H1 (cell line): ENCODE data around the gene CORO2B. TPM values are rescaled to one million over a fixed set of nuclear protein-coding genes. Genes with fewer than 3 reads are reported as not detected.

Source experiments
- BRCA1 ChIP-seq: IDR thresholded peaks from 2 replicates; pipeline ENCODE4 v1.6.1; 2012; ENCODE audit warnings: low read depth, low read length, improper control_type of control experiment
- EGR1 ChIP-seq: IDR thresholded peaks from 2 replicates; pipeline ENCODE4 v1.6.1; 2011; ENCODE audit warnings: low read depth, low read length, borderline replicate concordance
- POLR2A ChIP-seq, 2 experiments: IDR thresholded peaks; 1 replicate in 1 of 2; 2 replicates in 1 of 2; pipeline ENCODE4 v1.6.1; 2011; ENCODE audit warnings: low read depth in 2 of 2, low read length in 2 of 2, mild to moderate bottlenecking in 2 of 2; ENCODE audit errors: control extremely low read depth in 1 of 2
- POLR2AphosphoS5 ChIP-seq: IDR thresholded peaks from 2 replicates; pipeline ENCODE4 v1.6.1; 2011; ENCODE audit warnings: low read depth, low read length
- RAD21 ChIP-seq, 2 experiments: IDR thresholded peaks in 1 of 2; conservative IDR thresholded peaks in 1 of 2; 2 replicates each; pipeline ENCODE4 v1.6.1; 2011; ENCODE audit warnings: low read depth in 2 of 2, low read length in 2 of 2, improper control_type of control experiment in 1 of 2, inconsistent platforms in 1 of 2, mild to moderate bottlenecking in 1 of 2, moderate library complexity in 1 of 2
- RNF2 ChIP-seq: fragments of 200-900, 300-1000 bp; sonication (generic); IDR thresholded peaks from 2 replicates; pipeline ENCODE4 v1.7.1; 2016; ENCODE audit warnings: borderline replicate concordance, low read depth, mild to moderate bottlenecking, antibody characterized with exemption, low read length; ENCODE audit not compliant: poor library complexity, severe bottlenecking; ENCODE audit errors: missing control alignments
- SIRT6 ChIP-seq: IDR thresholded peaks from one replicate; pipeline ENCODE4 v1.7.1; 2012; ENCODE audit warnings: low read length, inconsistent platforms
- TBP ChIP-seq: IDR thresholded peaks from 2 replicates; pipeline ENCODE4 v1.6.1; 2011; ENCODE audit warnings: low read depth, low read length, improper control_type of control experiment
- polyA plus RNA-seq, 7 experiments: library from polyadenylated mRNA; depleted of rRNA in 3 of 7; stranded (reverse) in 5 of 7; unstranded in 2 of 7; fragments of >200 nt in 5 of 7; fragments of 200-250 nt in 2 of 7; gene quantifications; 1 replicate in 5 of 7; 2 replicates in 1 of 7; 4 replicates in 1 of 7; pipeline versions ENCODE4 v1.2.1 to v1.2.3, GENCODE V29; 2011 to 2013; ENCODE audit warnings: missing spikeins in 2 of 7, mixed read lengths in 2 of 7
- total RNA-seq: library from RNA; stranded (reverse); fragmentation: NEBNext Ultra II Directional; extraction: Animal tissue kit (Norgen Biotek cat#: 25700); gene quantifications from 2 replicates; pipeline ENCODE4 v1.2.1, GENCODE V29; 2021

Gene CORO2B
- total and polyA plus RNA-seq, 2 of the 8 experiments (the other 6 are each of a cell fraction or from before 2014, with no cell fraction given) = 3.4 to 6.7 TPM

DNA sequence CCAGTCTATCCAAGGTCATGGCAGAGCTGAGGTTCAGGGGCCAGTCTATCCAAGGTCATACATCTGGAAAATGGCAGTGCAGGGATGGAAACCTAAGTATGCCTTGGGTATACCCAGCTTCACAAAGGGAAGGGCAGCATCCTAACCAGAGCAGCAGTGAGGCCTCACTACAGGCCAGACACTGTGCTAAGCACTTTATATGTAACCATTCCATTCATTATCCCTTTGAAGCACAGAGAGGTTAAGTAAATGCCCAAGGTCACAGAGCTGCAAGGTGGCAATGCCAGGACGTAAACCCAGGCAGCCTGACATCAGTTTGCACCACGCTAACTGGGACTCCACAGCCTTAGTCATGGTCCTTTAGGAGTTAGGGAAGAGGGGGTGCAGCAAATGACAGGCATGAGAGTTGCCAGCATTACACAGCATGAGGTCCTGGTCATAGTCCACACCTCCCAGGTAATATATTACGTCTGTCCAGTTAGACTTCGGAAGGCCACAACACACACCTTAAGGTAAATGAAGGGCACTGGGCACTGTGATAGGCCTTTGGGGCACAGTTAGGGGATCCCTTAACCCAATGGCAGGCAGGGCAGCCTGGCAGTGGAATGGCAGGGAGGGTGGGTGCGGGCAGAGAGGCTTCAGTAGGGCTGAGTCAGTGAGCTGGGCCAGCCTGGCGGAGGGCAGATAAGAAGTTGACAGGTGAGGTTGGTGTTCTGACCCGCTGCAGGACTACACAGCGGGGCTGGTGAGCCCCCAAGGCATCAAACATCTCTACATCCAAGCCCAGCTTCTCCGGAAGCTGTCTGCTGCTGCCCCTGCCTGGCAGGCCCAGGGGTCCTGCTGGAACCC is 21.1 kb upstream of the CORO2B start (continued):
- no peak for TF ChIP-seq TBP
- TF ChIP-seq RAD21 (IDR thresholded peaks at IDR 0.05 in 1 of 2, conservative IDR thresholded peaks at IDR 0.05 in 1 of 2; ENCODE audit: low read depth in 2 of 2, low read length in 2 of 2) = no peak
- no peak for TF ChIP-seq BRCA1
- TF ChIP-seq POLR2AphosphoS5 = no peak
- no peak for TF ChIP-seq POLR2A (IDR thresholded peaks at IDR 0.05; ENCODE audit: control extremely low read depth in 1 of 2, low read depth in 2 of 2, low read length in 2 of 2)
- no peak for TF ChIP-seq RNF2
- no peak for TF ChIP-seq EGR1
- no peak for TF ChIP-seq SIRT6
